Mucosa of stomach (tissue), 1 donor: ENCODE measurements around the gene SDC4.
A peak's percentile ranks its signal among the peaks of the same experiment; 100 is the strongest.

Source experiments
- H3K27me3 ChIP-seq: one replicate; pipeline ENCODE4 v1.7.0; 2013; ENCODE audit warnings: mild to moderate bottlenecking, low read length; ENCODE audit not compliant: control insufficient read depth, insufficient read depth
- H3K36me3 ChIP-seq: one replicate; pipeline ENCODE4 v1.7.0; 2013; ENCODE audit warnings: low read length; ENCODE audit not compliant: control insufficient read depth, insufficient read depth
- H3K4me1 ChIP-seq: one replicate; pipeline ENCODE4 v1.7.0; 2013; ENCODE audit warnings: mild to moderate bottlenecking, low read length; ENCODE audit not compliant: control insufficient read depth, insufficient read depth
- H3K4me3 ChIP-seq: one replicate; pipeline ENCODE4 v1.7.0; 2013; ENCODE audit warnings: low read length
- H3K9ac ChIP-seq: one replicate; pipeline ENCODE4 v1.7.0; 2013; ENCODE audit warnings: mild to moderate bottlenecking, low read length, moderate library complexity
- H3K9me3 ChIP-seq: one replicate; pipeline ENCODE4 v1.7.0; 2013; ENCODE audit warnings: mild to moderate bottlenecking, low read length, moderate library complexity; ENCODE audit not compliant: control insufficient read depth
- donor health status: Pancreatic carcinoma.

Gene SDC4

DNA sequence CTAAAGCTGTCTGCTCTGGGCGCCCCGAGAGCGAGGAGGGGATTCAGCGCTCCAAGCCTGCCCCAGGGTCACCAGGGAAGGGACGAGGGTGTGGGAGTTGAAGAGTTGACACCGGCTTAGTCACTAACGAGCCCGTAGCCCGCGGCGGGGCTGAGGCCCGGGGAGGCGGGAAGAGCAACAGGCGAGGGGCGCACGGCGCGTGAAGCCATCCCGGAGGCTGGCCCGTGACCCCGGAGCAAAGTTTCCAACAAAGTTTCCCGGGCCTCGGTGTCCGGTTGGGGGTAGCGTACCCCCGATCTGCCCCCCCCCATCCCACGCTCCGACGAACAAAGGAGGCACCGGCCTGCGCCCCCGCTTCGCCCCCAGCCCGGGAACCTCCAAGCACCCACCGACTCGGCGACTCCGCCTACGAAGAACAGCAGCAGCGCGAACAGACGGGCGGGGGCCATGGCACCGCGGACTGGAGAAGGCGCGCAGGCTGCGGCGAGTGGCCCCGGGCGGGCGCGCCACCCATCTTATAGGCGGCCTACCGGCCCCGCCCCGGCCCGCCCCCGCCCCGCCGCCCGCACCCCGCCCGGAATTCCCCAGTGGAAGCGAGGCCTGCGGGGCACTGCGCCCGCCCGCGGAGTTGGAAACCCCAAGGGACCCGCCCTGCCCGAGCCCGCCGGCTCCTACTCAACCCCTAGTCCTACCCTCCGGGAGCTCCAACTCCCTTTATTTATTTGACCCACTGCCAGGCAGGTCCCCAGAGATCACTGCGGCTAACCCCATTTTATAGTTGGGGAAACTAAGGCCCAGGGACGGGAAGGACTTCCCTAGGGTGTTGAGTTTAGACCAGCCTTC, at the start of gene SDC4:
Gene SDC4 (minus strand): TSS at position 489 of the 843 bp plus-strand sequence. CDS start 40 bp downstream, at position 449.
- Histone ChIP-seq H3K27me3 (no peaks in the 10 kb centered on the region), H3K4me1 (peaks cover 34% of the 10 kb centered on the region), H3K9ac (peak within 1 kb of the TSS; percentile 97), H3K9me3 (no peaks in the 10 kb centered on the region), H3K4me3 (peak within 1 kb of the TSS; percentile 86), H3K36me3 (no peaks in the 10 kb centered on the region)

DNA sequence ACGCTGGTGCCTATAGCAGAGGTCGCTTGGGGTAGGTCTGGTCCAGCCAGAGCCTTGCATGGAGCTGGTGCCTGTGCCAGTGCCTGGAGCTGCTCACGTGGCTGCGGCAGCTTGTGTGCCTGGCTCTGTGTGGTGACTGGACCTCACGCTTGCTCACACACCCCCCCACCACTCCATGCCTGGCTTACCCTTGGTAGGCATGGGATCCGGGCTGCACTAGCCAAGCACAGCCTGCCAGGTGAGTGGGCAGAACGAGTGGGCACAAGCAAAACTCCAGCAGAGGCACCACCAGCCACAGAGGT, 46.8 kb upstream of the SDC4 start:
- Histone ChIP-seq H3K9ac (no peak overlapping the region), H3K27me3 (no peaks in the 10 kb centered on the region), H3K9me3 (no peaks in the 10 kb centered on the region), H3K4me1 (no peaks in the 10 kb centered on the region), H3K36me3 (no peaks in the 10 kb centered on the region), H3K4me3 (no peak overlapping the region)

DNA sequence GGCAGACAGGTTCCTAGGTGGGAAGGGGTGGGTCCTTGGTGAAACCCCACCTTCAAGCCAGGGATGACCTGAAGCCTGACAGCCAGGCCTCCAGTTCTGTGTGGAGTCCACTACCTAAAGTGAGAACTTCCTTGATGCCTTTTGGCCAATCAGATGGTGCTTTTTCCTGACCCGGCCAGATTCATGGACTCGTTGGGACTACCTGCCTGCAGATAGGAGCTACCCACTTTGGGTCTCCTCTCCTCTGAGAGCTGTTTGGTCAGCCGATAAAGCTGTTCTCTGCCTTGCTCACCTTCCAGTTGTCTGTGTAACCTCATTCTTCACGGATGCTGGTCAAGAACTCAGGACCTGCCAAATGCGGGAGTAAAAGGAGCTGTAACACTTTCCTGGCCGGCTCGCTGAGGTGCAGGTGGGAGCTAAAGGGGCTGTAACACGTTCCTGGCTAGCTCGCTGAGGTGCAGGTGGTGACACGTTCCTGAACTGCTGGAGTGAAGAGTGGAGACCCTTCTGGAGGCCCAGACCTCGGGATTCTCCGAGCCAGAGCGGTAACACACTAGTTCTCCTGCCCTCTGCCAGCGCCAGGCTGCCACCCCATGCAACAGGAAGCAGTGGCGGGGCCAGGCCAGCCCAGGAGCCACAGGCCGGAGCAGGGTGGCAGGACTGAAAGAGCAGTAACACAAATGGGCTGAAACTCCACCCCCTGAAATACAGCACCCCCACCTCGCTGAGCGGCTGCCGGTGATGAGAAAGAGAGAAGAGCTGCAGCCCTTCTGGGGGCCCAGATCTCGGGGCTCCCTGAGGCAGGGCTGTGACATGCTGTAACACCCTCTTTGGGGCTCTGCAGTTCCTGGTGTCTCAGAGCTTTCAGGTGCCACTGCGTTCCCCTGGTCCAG, 46.2 kb upstream of the SDC4 start:
- Histone ChIP-seq H3K9ac (no peak overlapping the region), H3K36me3 (no peaks in the 10 kb centered on the region), H3K27me3 (no peaks in the 10 kb centered on the region), H3K4me1 (no peaks in the 10 kb centered on the region), H3K4me3 (no peak overlapping the region), H3K9me3 (no peaks in the 10 kb centered on the region)

- H3K9ac ChIP-seq, result no peak overlapping the region
- no peaks in the 10 kb centered on the region for H3K27me3 ChIP-seq
Measured at GRCh38 chr20:45392733-45393132, 44.5 kb upstream of the SDC4 start.

GRCh38 chr20:45391559-45391958, 43.3 kb upstream of the SDC4 start:
- H3K9me3 ChIP-seq, result no peaks in the 10 kb centered on the region
- no peaks in the 10 kb centered on the region for H3K27me3 ChIP-seq
- no peak overlapping the region for H3K4me3 ChIP-seq
- H3K4me1 ChIP-seq, result no peaks in the 10 kb centered on the region
- H3K9ac ChIP-seq, result no peak overlapping the region
- no peaks in the 10 kb centered on the region for H3K36me3 ChIP-seq

More at GRCh38 chr20:45392733-45393132, 44.5 kb upstream of the SDC4 start:
- no peak overlapping the region for H3K4me3 ChIP-seq
- no peaks in the 10 kb centered on the region for H3K36me3 ChIP-seq
- no peaks in the 10 kb centered on the region for H3K4me1 ChIP-seq
- no peaks in the 10 kb centered on the region for H3K9me3 ChIP-seq

GRCh38 chr20:45390931-45391330, 42.7 kb upstream of the SDC4 start:
- no peak overlapping the region for H3K4me3 ChIP-seq
- no peaks in the 10 kb centered on the region for H3K9me3 ChIP-seq
- no peaks in the 10 kb centered on the region for H3K4me1 ChIP-seq
- H3K27me3 ChIP-seq, result no peaks in the 10 kb centered on the region
- no peaks in the 10 kb centered on the region for H3K36me3 ChIP-seq
- no peak overlapping the region for H3K9ac ChIP-seq

DNA sequence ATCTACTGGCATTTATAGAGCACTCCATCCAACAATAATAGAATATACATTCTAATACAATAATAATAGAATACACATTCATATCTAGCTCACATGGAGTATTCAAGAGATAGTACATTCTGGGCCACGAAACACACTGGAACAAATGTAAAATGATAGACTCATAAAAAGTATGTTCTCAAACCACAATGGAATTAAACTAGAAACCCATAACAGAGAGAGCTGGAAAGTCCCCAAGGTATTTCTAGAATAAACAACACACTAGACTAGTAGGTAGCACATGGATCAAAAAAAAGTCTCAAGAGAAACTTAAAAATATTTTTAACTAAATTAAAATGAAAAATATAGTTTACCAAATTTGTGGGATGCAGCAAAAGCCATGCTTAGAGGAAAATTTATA, 39.0 kb upstream of the SDC4 start:
- Histone ChIP-seq H3K36me3 (no peaks in the 10 kb centered on the region), H3K4me1 (no peaks in the 10 kb centered on the region), H3K9me3 (no peaks in the 10 kb centered on the region), H3K27me3 (no peaks in the 10 kb centered on the region), H3K9ac (no peak overlapping the region), H3K4me3 (no peak overlapping the region)

- H3K9me3 ChIP-seq, result no peaks in the 10 kb centered on the region
- H3K4me3 ChIP-seq, result no peak within 1 kb of the TSS
- no peak within 1 kb of the TSS for H3K9ac ChIP-seq
- peaks cover 3% of the 10 kb centered on the region for H3K4me1 ChIP-seq
- H3K27me3 ChIP-seq, result no peaks in the 10 kb centered on the region
- H3K36me3 ChIP-seq, result no peaks in the 10 kb centered on the region
Measured at GRCh38 chr20:45378191-45378590, 30.0 kb upstream of the SDC4 start, which contains the start of gene TP53TG5. Gene TP53TG5 (minus strand): TSS chr20:45378325. CDS start chr20:45378236, 89 bp downstream.

- Histone ChIP-seq H3K4me3 (no peak overlapping the region), H3K36me3 (no peaks in the 10 kb centered on the region), H3K4me1 (peaks cover 12% of the 10 kb centered on the region), H3K9ac (no peak overlapping the region), H3K27me3 (no peaks in the 10 kb centered on the region), H3K9me3 (no peaks in the 10 kb centered on the region)
Measured at GRCh38 chr20:45377269-45377668, 29.0 kb upstream of the SDC4 start.

DNA sequence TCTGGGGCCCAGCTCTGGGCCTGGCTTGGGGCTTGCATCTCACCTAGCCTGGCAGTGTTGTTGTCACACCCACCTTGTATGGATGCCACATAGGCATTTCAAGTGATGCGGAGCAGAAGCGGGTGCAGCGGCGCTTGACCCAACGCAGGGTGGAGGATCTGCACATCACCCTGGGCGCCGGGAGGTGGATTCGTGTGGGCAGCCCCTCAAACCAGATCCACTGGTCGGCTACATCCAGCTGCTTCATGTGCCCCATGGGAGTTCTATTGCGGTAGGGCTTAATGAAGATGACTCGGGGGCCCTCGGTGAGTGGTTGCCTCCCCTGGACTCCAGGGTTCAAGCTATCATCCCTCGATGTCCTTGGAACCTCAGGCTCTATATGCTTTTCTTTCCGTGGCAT, 26.7 kb upstream of the SDC4 start:
- H3K4me1 ChIP-seq, result peaks cover 14% of the 10 kb centered on the region
- H3K36me3 ChIP-seq, result no peaks in the 10 kb centered on the region
- H3K9me3 ChIP-seq, result no peaks in the 10 kb centered on the region
- H3K4me3 ChIP-seq, result no peak overlapping the region
- H3K27me3 ChIP-seq, result no peaks in the 10 kb centered on the region
- H3K9ac ChIP-seq, result no peak overlapping the region

DNA sequence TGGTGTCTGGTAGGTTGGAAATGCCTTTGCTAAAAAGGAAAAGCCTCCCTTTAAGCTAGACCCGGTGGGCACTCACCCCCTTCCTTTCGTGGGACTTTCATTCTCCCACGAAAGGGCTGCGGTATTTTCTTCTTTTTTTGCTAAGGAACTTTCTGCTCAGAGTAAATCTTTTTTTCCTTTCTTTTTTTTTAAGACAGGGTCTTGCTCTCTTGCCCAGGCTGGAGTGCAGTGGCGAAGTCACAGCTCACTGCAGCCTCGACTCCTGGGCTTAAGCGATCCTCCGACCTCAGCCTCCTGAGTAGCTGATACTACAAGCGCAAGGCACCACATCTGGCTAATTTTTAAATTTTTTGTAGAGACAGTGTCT, 25.9 kb upstream of the SDC4 start:
- Histone ChIP-seq H3K4me1 (peaks cover 14% of the 10 kb centered on the region), H3K36me3 (no peaks in the 10 kb centered on the region), H3K4me3 (peak overlapping the region; percentile 34), H3K27me3 (no peaks in the 10 kb centered on the region), H3K9me3 (no peaks in the 10 kb centered on the region), H3K9ac (peak overlapping the region; percentile 46)
